GM12872 (cell line): ENCODE measurements around the gene TMCC3.

ENCODE experiments used
- CTCF ChIP-seq: IDR thresholded peaks from 3 replicates; pipeline ENCODE4 v1.5.1; 2011; ENCODE audit warnings: low read depth, mild to moderate bottlenecking, low read length, moderate library complexity; ENCODE audit not compliant: insufficient read depth

The TMCC3 gene

GRCh38 chr12:94677778-94678177 lies 27.4 kb upstream of the TMCC3 start:
- no peak for TF ChIP-seq CTCF

GRCh38 chr12:94676922-94677321 lies 26.6 kb upstream of the TMCC3 start:
- no peak for TF ChIP-seq CTCF

- TF ChIP-seq CTCF, result no peak
These were observed 25.8 kb upstream of the TMCC3 start for GRCh38 chr12:94676031-94676641.

- no peak for TF ChIP-seq CTCF
These were observed 24.5 kb upstream of the TMCC3 start for GRCh38 chr12:94674835-94675234.

GRCh38 chr12:94674051-94674451 lies 23.7 kb upstream of the TMCC3 start:
- TF ChIP-seq CTCF, result no peak

GRCh38 chr12:94673496-94673895 lies 23.1 kb upstream of the TMCC3 start:
- no peak for TF ChIP-seq CTCF

- no peak for TF ChIP-seq CTCF
These were observed 21.6 kb upstream of the TMCC3 start for GRCh38 chr12:94671917-94672316.
